ENCODE data around the gene CBARP.

Gene CBARP

GRCh38 chr19:1275260-1275975, 37.6 kb upstream of the CBARP start, which contains the start of gene FAM174C:
TSS of gene FAM174C (plus strand) at chr19:1275530. CDS start at chr19:1275550, 20 bp downstream.
- DNase-seq, result peak; percentile 98

- DNase-seq, result no peak
These were observed 37.1 kb upstream of the CBARP start for GRCh38 chr19:1274852-1275259.

GRCh38 chr19:1274081-1274851, 36.5 kb upstream of the CBARP start:
- no peak for DNase-seq

GRCh38 chr19:1273263-1274041, 35.6 kb upstream of the CBARP start:
- DNase-seq, result no peak

- DNase-seq, result no peak
These were observed 34.8 kb upstream of the CBARP start for GRCh38 chr19:1272423-1273262.

- no peak for DNase-seq
These were observed 34.0 kb upstream of the CBARP start for GRCh38 chr19:1271528-1272422.

GRCh38 chr19:1270854-1271527, 33.2 kb upstream of the CBARP start:
- DNase-seq, result no peak

- no peak for DNase-seq
These were observed 32.5 kb upstream of the CBARP start for GRCh38 chr19:1270213-1270853.

- DNase-seq, result peak; percentile 95
These were observed 31.8 kb upstream of the CBARP start for GRCh38 chr19:1269478-1270212.

- DNase-seq, result peak; percentile 99
These were observed 31.3 kb upstream of the CBARP start, which contains the start of gene CIRBP for GRCh38 chr19:1269065-1269477. TSS of gene CIRBP (plus strand) at chr19:1269332. CDS start at chr19:1270934, 1,602 bp downstream.

- DNase-seq, result no peak
These were observed 30.6 kb upstream of the CBARP start for GRCh38 chr19:1268226-1269064.

- DNase-seq, result no peak
These were observed 29.8 kb upstream of the CBARP start for GRCh38 chr19:1267477-1268225.

GRCh38 chr19:1266916-1267476, 29.2 kb upstream of the CBARP start:
- DNase-seq, result peak; percentile 80

- DNase-seq, result peak; percentile 97
These were observed 28.5 kb upstream of the CBARP start for GRCh38 chr19:1266129-1266915.

GRCh38 chr19:1265615-1266128, 27.9 kb upstream of the CBARP start:
- DNase-seq, result no peak
